ENCODE measurements around the gene BACE2.

Gene BACE2

GRCh38 chr21:41156142-41156541 lies 11.8 kb upstream of the BACE2 start:
- TF ChIP-seq CTCF (IDR thresholded peaks at IDR 0.05; ENCODE audit: insufficient read depth, low read length, poor library complexity, severe bottlenecking) (no peak), EZH2phosphoT487 (conservative IDR thresholded peaks at IDR 0.05; ENCODE audit: low read length) (no peak)
- Histone ChIP-seq H3K27me3 (ENCODE audit: low read length) (no peaks in the 10 kb centered on the region), H2AFZ (ENCODE audit: low read depth, low read length, severe bottlenecking) (no peak overlapping the region), H3F3A (ENCODE audit: insufficient read depth) (no peaks in the 10 kb centered on the region), H3K9ac (ENCODE audit: low read length) (no peak overlapping the region), H3K36me3 (ENCODE audit: low read length) (no peaks in the 10 kb centered on the region), H3K9me2 (replicated peaks; ENCODE audit: insufficient read depth, low read length) (no peaks in the 10 kb centered on the region), H3K4me3 (ENCODE audit: insufficient read depth, low read length, poor library complexity, severe bottlenecking) (no peak overlapping the region), H3K27ac (ENCODE audit: low read depth, low read length) (no peak overlapping the region), H3K9me3 (ENCODE audit: insufficient read depth, low read length) (no peaks in the 10 kb centered on the region), H4K20me1 (ENCODE audit: low read depth, low read length) (no peaks in the 10 kb centered on the region), H3K79me2 (ENCODE audit: insufficient read depth, low read length) (no peaks in the 10 kb centered on the region), H3K4me2 (ENCODE audit: low read depth, low read length, poor library complexity, severe bottlenecking) (no peak overlapping the region)

DNA sequence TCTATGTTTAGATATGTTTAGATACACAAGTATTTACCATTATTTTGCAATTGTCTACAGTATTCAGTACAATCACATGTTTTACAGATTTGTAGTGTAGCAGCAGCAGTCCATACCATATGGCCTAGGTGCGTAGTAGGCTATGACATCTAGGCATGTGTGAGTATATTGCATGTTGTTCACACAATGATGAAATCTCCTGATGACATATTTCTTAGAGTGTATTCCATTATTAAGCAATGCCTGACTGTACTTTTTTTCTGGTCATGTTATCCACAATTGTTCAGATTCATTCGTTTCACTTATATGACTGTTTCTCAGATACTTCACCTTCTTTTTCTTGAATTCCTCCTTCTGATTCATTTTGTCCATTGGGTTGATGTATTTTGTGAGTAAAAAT lies 9.9 kb upstream of the BACE2 start:
- Histone ChIP-seq H3F3A (ENCODE audit: insufficient read depth) (no peaks in the 10 kb centered on the region), H3K79me2 (ENCODE audit: insufficient read depth, low read length) (no peaks in the 10 kb centered on the region), H4K20me1 (ENCODE audit: low read depth, low read length) (no peaks in the 10 kb centered on the region), H3K27ac (ENCODE audit: low read depth, low read length) (no peak overlapping the region), H3K4me2 (ENCODE audit: low read depth, low read length, poor library complexity, severe bottlenecking) (no peak overlapping the region), H2AFZ (ENCODE audit: low read depth, low read length, severe bottlenecking) (no peak overlapping the region), H3K36me3 (ENCODE audit: low read length) (no peaks in the 10 kb centered on the region), H3K9me3 (ENCODE audit: insufficient read depth, low read length) (no peaks in the 10 kb centered on the region), H3K9me2 (replicated peaks; ENCODE audit: insufficient read depth, low read length) (no peaks in the 10 kb centered on the region), H3K4me3 (ENCODE audit: insufficient read depth, low read length, poor library complexity, severe bottlenecking) (no peak overlapping the region), H3K27me3 (ENCODE audit: low read length) (no peaks in the 10 kb centered on the region), H3K9ac (ENCODE audit: low read length) (no peak overlapping the region)
- TF ChIP-seq CTCF (IDR thresholded peaks at IDR 0.05; ENCODE audit: insufficient read depth, low read length, poor library complexity, severe bottlenecking) (no peak), EZH2phosphoT487 (conservative IDR thresholded peaks at IDR 0.05; ENCODE audit: low read length) (no peak)

DNA sequence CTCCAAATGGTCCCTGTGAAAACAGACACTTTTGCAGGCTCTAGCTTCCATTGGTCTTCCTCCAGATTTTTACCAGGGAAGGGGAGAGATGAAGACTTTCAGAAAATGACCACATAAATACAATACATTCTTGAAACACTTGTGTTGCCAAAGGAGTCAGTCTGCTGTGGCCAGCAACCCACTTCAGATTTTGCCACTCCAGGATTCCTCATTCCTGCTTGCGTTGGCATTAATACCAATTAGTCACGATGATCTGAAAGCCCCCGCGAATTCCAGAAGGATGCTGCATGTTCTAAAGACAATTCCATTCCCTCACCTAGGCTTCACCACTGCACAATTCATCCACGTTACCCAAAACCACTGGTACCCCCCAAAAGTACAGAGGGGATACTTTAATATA lies 7.9 kb upstream of the BACE2 start:
- Histone ChIP-seq H3K27ac (ENCODE audit: low read depth, low read length) (no peak overlapping the region), H3K79me2 (ENCODE audit: insufficient read depth, low read length) (no peaks in the 10 kb centered on the region), H3K9ac (ENCODE audit: low read length) (no peak overlapping the region), H2AFZ (ENCODE audit: low read depth, low read length, severe bottlenecking) (no peak overlapping the region), H3K36me3 (ENCODE audit: low read length) (no peaks in the 10 kb centered on the region), H3K4me2 (ENCODE audit: low read depth, low read length, poor library complexity, severe bottlenecking) (no peak overlapping the region), H3K9me3 (ENCODE audit: insufficient read depth, low read length) (no peaks in the 10 kb centered on the region), H3F3A (ENCODE audit: insufficient read depth) (no peaks in the 10 kb centered on the region), H3K9me2 (replicated peaks; ENCODE audit: insufficient read depth, low read length) (no peaks in the 10 kb centered on the region), H4K20me1 (ENCODE audit: low read depth, low read length) (no peaks in the 10 kb centered on the region), H3K27me3 (ENCODE audit: low read length) (no peaks in the 10 kb centered on the region), H3K4me3 (ENCODE audit: insufficient read depth, low read length, poor library complexity, severe bottlenecking) (no peak overlapping the region)
- TF ChIP-seq CTCF (IDR thresholded peaks at IDR 0.05; ENCODE audit: insufficient read depth, low read length, poor library complexity, severe bottlenecking) (no peak), EZH2phosphoT487 (conservative IDR thresholded peaks at IDR 0.05; ENCODE audit: low read length) (no peak)

- Histone ChIP-seq H3K4me2 (ENCODE audit: low read depth, low read length, poor library complexity, severe bottlenecking) (no peak overlapping the region), H3K9me3 (ENCODE audit: insufficient read depth, low read length) (no peaks in the 10 kb centered on the region), H2AFZ (ENCODE audit: low read depth, low read length, severe bottlenecking) (no peak overlapping the region), H3K79me2 (ENCODE audit: insufficient read depth, low read length) (no peaks in the 10 kb centered on the region), H3F3A (ENCODE audit: insufficient read depth) (no peaks in the 10 kb centered on the region), H3K9ac (ENCODE audit: low read length) (no peak overlapping the region), H3K4me3 (ENCODE audit: insufficient read depth, low read length, poor library complexity, severe bottlenecking) (no peak overlapping the region), H3K9me2 (replicated peaks; ENCODE audit: insufficient read depth, low read length) (no peaks in the 10 kb centered on the region), H4K20me1 (ENCODE audit: low read depth, low read length) (no peaks in the 10 kb centered on the region), H3K27ac (ENCODE audit: low read depth, low read length) (no peak overlapping the region), H3K27me3 (ENCODE audit: low read length) (no peaks in the 10 kb centered on the region), H3K36me3 (ENCODE audit: low read length) (no peaks in the 10 kb centered on the region)
- no peak for TF ChIP-seq CTCF (IDR thresholded peaks at IDR 0.05; ENCODE audit: insufficient read depth, low read length, poor library complexity, severe bottlenecking)
- no peak for TF ChIP-seq EZH2phosphoT487 (conservative IDR thresholded peaks at IDR 0.05; ENCODE audit: low read length)
These were observed 6.5 kb upstream of the BACE2 start for GRCh38 chr21:41161428-41161827.
